HG02642 (cell line): ENCODE measurements around the gene UTS2B.
A peak's percentile ranks its signal among the peaks of the same experiment; 100 is the strongest.

Experiments used
- ATAC-seq: cut with Tn5 transposase; IDR thresholded peaks from one replicate; pipeline ENCODE4 v1.9.1; 2021; ENCODE audit warnings: mild to moderate bottlenecking; ENCODE audit not compliant: unreplicated experiment, poor library complexity

The UTS2B gene

DNA sequence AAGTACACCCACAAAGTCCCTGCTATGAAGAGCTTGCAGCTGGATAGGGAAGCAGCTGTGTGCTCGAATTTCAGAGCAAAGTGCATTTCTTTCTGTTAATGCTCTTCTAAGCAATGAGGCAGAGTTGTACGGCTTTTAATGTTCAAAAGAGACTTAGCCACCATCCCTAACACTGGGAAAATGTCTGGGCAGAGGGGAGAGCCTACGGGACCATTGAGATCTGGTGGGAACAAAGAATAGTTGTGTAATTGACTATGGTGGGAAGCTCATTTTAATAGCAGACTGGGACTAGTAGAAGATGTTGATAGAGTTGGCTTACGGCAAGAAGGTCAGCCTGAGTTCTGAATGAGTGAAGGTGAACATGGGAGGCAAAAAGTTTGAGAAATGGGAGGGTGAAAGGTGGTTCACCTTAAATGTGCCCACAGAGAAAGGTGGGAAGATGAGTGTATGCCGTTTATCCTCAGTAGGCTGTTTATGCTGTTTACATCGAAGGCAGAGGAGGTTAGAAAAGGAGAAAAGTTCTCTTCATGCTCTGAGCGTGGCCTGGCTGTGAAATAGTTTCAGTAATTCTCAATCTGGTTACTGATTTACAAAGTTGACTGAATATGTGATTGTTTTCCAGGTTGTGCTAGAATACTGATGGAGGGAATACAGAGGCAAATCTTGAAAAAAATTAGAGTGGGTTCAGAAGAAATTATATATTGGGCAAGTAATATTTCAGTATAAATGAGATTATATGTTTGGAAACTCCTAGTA lies 22.9 kb upstream of the UTS2B start:
- peak; percentile 42 for ATAC-seq

DNA sequence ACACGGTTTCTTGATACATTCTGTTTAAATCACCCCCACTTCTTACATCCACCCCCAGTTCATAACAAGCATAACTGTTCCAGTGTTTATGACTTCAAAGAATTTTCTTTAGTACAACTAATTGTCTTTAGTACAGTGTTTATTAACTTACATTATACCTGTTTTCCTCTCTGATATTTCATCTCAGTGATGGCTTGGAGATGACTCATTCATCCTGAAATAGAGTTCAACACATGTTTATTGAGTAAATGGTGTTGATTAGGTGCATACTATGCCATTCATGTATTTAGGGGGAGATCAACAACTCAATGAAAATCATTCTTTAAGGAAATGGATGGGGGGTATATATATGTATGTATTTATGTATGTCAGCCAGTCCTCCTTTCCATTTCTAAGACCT lies 21.7 kb upstream of the UTS2B start:
- ATAC-seq: no peak

DNA sequence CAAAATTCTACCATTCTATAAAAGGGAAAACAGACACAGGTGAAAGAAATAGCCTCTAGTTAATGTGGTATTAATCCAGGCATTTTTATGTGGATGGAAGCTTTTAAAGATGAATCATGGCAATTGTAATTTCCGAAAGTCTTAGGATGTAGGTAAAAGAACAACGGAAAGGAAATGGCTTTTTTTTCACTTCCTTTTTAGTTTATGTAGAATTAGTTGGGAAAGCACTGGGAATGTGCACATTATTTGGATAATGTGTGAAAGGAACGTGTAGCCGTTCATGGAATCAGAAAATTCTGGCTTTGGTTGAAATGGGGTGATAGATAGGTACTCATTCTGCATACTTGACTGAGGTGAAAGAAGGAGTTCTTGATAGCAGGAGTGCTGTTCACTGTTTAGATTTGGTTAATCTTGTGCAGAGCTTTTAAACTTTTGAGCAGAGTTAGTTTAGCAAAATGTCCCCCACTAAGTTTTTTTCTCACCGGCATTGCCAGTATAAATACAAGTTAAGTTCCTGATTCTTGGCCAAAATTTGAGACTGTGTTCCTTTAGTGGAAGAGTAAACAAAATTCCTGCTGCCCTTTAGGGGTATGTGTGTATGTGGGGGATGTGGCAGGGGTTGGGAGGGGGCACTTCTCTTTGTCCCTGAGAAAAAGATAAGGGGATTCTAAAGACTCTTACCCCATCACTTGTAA lies 20.2 kb upstream of the UTS2B start:
- ATAC-seq: no peak

DNA sequence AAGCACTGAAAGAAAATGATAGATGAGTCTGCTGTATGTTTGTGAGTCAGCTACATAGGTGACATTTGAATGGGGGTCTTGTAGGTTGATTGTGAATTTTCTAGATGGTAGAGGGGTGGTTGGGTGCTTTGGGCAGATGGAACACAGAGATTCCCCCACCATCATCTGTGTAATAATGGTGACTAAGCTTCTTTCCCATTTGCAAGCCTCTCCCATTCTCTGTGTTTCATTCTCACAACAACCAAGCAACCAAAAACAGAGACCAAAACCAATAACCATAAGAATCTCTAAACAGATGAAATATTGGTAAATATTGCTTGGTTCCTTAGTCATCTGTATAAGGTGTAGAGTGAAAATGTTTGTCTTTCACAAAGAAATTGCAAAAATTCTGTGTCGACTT lies 17.8 kb upstream of the UTS2B start:
- ATAC-seq: peak; percentile 42

DNA sequence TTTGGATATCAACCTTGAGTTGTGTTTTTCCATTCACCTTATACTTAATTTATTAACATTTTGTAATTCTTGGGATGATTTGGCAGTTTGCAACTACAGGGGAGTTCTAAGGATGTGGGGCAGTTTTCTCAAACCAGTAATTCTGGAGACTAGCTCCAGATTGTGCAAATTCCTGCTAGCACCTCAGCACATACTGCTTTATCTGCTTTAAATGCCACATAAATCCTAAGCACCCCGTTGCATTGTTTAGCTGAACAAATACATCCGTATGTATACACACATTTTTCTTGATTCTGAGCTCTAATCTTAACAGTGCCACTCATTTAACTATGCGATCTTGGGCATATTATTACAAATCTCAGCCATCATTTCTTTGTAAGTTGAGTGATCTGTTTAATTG lies 16.9 kb upstream of the UTS2B start:
- ATAC-seq: no peak

DNA sequence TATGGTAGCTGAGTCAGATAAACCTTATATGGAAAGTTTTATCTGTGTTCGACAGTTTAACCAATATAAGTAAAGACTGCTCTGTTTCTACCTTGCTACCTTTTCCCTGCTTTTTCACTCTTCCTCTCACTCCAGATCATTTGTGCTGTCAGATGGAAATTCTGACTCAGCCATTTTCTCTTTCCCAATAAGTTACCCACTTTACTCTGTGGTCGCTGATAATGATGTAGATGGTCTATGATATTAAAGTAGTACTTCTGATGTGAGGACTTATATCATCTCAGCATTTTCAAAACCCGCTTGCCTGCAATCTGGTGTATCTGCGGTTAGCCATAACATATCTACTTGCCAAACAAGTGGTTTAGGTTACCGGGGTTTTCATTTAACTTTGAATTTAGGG lies 15.0 kb upstream of the UTS2B start:
- ATAC-seq: no peak

DNA sequence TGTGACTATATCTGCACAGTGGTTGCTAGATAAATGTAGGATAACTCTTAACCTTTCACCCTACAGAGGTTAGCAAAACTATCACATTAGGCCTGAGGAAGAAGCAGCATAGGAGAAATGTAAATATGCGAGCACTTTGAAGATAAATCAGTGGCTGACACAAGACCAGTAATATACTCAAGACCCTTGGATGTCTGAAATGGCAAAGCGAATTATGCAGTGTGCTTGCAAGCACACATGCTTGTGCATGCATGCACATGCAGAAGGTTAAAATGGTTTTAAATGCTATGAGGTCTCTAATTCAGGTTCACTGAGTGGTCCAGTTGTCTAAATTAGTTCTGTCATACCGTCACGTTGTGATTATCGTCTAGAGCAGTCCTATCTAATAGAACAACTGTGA lies 13.6 kb upstream of the UTS2B start:
- no peak for ATAC-seq

DNA sequence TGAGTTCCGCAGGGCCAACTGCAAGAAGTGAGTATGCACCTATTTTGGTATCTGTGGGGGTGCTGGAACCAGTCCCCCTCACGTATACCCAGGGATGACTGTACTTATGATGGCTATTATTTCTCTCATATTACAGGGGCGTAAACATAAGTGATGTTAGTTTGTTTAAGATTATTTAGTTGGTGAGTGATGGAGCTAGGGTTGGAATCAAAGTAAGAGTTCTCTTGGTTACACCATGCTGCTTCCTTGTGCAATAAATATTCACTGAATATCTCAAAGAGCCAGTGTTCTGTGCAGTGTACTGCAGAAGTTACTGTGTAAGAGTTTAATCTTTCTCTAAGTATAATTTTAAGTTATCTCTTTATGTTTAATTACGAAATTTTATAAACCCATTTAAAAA lies 12.8 kb upstream of the UTS2B start:
- no peak for ATAC-seq

DNA sequence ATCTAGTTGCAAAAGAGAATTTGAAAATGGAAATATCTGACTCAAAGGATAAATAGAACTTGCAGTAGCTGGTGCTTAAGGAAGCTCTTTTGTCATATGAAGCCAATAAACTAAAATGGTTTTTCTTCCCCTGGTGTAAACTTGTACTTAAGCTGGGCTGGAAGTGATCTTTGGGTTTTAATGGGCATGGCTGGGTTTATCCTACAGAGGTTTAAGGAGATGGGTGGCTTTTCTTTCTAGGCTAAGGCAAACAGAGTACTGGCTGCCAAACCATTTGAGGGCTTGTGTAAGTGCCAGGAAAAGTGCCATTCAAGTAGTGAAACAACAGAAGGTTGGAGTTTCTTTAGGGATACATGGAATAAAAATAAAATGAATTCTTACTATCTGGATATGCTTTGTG lies 12.1 kb upstream of the UTS2B start:
- ATAC-seq: no peak

DNA sequence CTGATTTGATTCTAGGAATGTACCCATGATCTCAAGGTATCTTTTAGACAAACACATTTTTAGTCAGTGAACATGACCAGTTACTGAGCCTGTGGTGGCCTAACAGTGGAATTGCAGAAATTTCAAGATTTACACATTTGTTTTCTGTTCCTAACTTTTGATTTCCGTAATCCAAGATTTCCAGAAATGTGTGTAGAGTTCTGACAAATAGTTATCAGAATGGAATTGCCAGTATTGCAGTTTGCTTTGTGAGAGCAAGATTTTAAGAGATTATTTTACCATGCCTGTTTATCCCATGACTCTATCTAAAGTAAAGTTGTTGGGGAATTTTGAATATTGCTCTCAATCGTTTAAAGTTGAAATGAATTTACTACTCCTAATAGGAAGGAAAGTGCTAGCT lies 11.7 kb upstream of the UTS2B start:
- ATAC-seq: no peak

DNA sequence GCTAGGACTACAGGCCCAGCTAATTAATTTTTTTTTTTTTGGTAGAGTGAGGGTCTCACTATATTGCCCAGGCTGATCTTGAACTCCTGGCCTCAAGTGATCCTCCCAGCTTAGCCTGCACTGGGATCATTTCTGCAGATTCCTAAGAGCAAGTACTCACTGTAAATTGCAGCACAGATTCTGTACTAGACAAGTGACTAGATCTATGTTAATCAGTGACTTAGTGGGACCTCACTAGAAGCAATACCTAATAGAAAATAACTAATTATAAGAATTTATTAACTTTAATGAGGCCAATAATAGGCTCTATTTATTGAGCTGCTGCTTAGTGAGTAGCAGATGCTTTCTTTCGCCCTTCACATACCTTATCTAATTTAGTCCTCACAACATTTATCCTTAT lies 10.6 kb upstream of the UTS2B start:
- ATAC-seq: no peak

DNA sequence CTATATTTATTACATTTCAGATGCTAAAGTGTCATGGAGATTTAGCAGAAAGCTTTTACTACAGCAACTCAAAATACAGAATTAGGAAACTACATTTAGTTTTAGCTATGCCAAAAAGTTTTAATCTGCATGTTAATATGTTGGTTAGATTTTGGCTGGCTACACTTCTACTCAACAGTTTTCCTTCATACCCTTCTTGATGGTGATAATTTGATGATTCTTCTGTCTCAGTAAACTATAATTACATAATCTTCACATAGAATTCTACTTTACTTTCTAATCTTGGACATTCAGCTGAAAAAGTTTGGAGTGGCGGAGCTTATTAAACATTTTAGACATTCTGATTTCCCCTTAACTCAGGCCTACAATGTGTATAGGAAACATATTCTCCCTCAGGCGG lies 10.0 kb upstream of the UTS2B start:
- ATAC-seq: no peak

DNA sequence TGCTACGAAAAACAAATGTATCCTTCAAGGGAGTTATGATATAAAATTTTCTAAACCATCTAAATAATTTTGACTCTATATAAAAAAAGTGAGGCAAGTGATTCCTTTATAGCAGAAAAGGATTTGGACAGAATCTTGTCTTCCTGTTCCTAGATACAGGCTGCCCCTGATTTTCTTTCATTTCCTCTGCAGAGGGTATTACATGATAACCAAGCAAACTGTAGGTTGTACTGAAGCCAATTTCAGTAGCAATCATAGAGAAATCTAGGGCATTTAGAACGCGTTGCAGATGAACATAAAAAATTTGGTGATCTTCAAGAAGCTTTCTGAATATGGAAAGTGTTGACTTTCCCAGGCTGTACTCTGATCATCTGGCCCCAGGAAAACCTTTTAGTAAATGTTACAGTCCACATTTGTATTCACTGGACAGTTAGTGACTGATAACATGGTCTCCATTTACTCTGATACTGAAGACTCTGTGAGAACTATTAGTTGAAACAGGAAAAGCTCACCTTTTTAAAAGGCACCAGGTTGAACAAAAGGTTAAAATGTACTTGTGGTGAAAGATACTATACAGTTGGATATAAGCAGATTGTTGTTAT lies 9.1 kb upstream of the UTS2B start:
- ATAC-seq: no peak

DNA sequence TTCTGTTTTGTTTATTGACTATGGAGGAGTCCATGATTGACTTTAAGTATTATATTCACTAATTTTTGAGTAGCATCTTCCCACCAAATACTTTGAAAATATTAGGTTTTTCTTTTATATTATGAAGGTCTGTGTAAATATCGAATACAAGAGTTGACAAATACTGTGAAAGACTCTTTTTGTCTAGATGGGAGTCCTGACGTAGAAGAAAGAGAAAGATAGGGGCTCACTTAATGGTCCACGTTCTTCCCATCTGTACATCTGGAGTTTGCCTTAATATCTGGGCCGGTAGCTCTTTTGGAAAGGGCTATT lies 7.8 kb upstream of the UTS2B start:
- no peak for ATAC-seq

DNA sequence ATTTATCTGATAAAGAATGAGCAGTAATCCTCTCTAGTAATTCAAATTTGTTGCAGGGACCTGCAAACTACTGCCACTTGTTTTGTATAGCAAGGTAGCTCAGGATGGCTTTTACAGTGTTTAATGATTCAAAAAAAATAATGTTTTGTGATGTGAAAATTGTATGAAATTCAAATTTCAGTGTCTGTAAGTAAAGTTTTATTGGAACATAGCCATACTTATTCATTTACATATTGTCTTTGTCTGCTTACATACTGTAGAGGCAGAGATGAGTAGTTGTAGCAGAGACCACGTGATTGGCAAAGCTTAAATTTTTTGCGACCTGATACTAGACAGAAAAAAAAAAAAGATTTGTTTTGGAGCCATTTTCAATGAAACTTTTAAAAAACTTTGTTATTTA lies 6.5 kb upstream of the UTS2B start:
- ATAC-seq: no peak

DNA sequence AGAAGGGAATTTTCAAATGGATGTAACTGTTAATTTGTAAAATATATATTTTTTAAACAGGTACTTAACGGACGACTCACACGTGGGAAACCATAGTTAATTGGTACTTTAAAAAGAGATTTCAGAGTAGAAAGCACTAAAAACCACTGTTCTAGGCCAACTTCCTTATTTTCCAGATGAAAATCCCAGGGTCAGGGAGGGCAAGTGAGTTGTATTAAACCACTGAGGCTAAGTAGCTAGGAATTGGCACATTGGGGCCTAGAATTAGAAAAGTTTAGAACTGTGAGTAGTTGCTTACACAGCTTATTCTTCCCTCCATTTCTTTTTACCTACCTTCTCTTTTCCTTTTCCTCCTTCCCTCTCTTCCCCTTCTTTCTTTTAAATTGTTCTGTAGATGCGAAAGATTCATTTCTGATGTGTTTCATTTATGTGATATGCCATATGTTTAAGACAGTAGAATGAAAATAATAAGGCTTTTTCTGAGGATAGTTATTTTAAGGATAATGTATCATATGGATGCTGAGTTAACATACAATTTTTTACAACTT lies 4.1 kb upstream of the UTS2B start:
- no peak for ATAC-seq

DNA sequence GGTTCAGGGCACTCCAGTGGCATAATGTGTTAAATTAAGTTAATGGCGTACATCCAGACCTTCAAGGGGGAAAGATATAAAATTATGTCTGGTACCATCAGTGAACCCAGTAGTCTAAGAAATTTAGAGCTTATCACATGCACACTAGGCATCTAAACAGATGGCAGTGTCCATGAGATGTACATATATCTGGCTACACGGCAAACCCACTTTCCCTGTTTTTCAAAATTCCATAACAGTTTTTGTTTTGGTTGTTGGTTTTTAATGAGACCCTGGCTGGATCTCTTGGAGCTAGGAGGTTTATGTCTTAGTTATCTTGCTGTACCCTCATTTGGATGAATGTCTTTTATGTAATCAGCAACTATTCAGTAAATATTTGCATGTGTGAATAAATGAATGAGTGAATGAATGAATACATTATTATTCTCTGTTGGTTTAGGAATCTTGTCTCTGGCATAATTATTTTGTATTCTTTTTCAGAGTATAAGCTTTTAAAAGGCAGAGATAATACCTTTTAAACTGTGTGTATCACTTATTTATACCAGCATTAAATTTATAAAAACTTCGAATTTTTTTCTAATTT lies 3.1 kb upstream of the UTS2B start:
- ATAC-seq: no peak

DNA sequence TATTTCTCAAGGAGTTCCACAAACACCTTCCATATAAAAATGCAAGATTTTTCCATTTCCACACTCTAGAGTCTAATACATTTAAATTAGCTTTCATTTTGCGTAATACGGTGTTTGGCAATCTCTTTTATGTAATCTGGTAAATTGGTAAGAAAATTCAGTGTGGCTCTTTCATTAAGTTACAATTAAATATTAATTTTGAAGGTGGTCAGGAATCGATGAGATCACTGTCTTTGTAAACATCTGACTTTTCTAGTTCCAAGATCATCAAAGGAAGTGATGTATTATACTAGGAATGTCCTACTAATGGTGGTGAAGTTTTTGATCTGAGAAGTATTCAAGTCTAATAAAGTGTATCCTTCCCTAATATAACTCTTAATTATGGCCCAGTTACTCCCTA lies 1.1 kb upstream of the UTS2B start:
- no peak for ATAC-seq

DNA sequence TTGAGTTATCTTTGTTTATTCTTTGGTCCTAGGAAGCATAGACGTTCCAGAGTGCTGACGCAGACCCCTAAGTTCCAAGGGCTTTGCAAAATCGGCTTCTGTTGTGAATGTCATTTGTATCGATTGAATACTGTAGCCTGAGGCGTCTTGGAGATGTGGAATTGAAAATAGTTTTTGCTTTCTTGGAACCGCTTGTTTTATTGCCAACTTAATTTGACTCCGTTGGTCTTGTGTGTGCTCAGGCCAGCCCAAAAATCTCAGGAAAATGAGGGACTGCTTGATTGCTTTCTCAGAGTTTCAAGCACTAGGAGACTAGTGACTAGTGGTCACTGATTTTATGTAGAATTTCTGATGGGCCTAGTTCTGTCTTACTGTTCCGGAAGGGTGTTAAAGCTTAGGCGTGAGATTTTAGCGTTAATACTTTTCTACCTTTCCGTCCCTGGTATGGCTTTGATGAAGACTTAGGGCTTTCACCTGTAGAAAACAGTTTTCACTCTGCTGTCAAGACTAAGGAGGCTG lies 263 bp upstream of the UTS2B start:
- no peak for ATAC-seq

DNA sequence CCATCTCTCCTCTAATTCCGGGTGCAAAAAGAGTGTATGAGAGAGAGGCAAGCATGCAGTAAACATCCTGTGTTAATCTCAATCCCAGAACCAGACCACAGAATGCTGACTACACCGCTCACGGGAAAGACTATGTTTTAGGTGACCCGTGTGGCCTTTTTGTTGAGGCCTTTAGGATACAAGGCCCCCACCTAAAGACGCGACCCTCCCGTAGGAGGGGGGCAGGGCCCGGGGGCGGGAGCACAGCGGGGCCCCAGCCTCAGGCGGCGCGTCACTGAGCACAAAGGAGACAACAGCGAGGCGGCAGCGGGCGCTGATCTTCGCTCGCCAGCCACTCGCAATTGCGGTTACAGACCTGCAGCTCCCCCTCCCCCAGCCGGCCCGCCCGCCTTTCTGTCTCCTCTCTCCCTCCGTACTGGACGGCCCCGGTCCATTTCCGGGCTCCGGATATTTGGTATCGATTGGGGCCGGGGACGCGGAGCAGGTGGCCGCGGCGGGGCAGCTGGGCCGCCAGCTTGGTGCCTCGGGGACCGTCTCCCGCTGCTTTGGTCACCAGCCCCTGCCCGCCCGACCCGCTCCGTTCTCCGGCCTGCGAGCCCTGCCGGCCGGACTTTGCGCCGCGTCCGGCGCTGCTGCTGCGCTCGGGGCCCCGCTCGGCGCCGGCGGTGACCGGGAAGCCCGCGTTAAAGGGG lies 1.2 kb downstream of the UTS2B start, which contains the start of gene CCDC50:
TSS of gene CCDC50 (plus strand) at position 433 of the 692 bp plus-strand sequence. CDS start 281 bp downstream, outside the sequence.
- ATAC-seq: peak; percentile 88
